DOHH2 (cell line): Measurements from ENCODE around the gene ERFL.

Experiments
- H3F3A ChIP-seq: fragments of 200-600 bp; sonication (generic), shearing (Covaris generic); 2 replicates; pipeline ENCODE4 v1.6.0; 2016; ENCODE audit warnings: antibody characterized with exemption, mild to moderate bottlenecking; ENCODE audit not compliant: control insufficient read depth, insufficient read depth
- H3K27ac ChIP-seq: fragments of 200-600 bp; sonication (generic); 2 replicates; pipeline ENCODE4 v1.5.1; 2014; ENCODE audit warnings: low read depth, mild to moderate bottlenecking, low read length, moderate library complexity
- H3K27me3 ChIP-seq: fragments of 200-600 bp; sonication (generic); 2 replicates; pipeline ENCODE4 v1.6.1; 2014; ENCODE audit warnings: mild to moderate bottlenecking, low read length, mixed read lengths; ENCODE audit not compliant: control insufficient read depth
- H3K36me3 ChIP-seq: fragments of 200-600 bp; sonication (generic); 2 replicates; pipeline ENCODE4 v1.6.1; 2014; ENCODE audit warnings: mild to moderate bottlenecking, low read length, moderate library complexity, mixed read lengths; ENCODE audit not compliant: control insufficient read depth
- H3K4me1 ChIP-seq: fragments of 200-600 bp; sonication (generic); 2 replicates; pipeline ENCODE4 v1.6.1; 2014; ENCODE audit warnings: mild to moderate bottlenecking, low read length, mixed read lengths; ENCODE audit not compliant: control insufficient read depth
- H3K4me2 ChIP-seq: fragments of 200-600 bp; sonication (generic); 2 replicates; pipeline ENCODE4 v1.6.0; 2014; ENCODE audit warnings: mild to moderate bottlenecking, low read length, moderate library complexity
- H3K4me3 ChIP-seq: fragments of 200-600 bp; sonication (generic); 2 replicates; pipeline ENCODE4 v1.5.1; 2014; ENCODE audit warnings: mild to moderate bottlenecking, low read length, mixed read lengths
- H3K79me2 ChIP-seq: fragments of 200-600 bp; sonication (generic); 2 replicates; pipeline ENCODE4 v1.6.1; 2014; ENCODE audit warnings: mild to moderate bottlenecking, low read length, mixed read lengths; ENCODE audit not compliant: control insufficient read depth
- H3K9me2 ChIP-seq: fragments of 200-600 bp; sonication (generic); replicated peaks from 2 replicates; pipeline ENCODE4 v1.6.1; 2014; ENCODE audit warnings: mild to moderate bottlenecking, low read length, mixed read lengths; ENCODE audit not compliant: control insufficient read depth
- H3K9me3 ChIP-seq: fragments of 200-600 bp; sonication (generic); 2 replicates; pipeline ENCODE4 v1.6.1; 2014; ENCODE audit warnings: antibody characterized with exemption, low read length, mixed read lengths; ENCODE audit not compliant: control insufficient read depth, insufficient read depth
- H4K20me1 ChIP-seq: fragments of 200-600 bp; sonication (generic); 2 replicates; pipeline ENCODE4 v1.6.0; 2014; ENCODE audit warnings: low read depth, mild to moderate bottlenecking, antibody characterized with exemption, low read length, moderate library complexity; ENCODE audit not compliant: control insufficient read depth, insufficient read depth
- EZH2phosphoT487 ChIP-seq: fragments of 200-600 bp; sonication (generic); IDR thresholded peaks from 2 replicates; pipeline ENCODE4 v1.6.1; 2017; ENCODE audit warnings: borderline replicate concordance, mild to moderate bottlenecking, antibody characterized with exemption, low read length, moderate library complexity, mixed read lengths
- TF ChIP-seq, protein P1 (sequence below): fragments of 200-600 bp; sonication (generic); IDR thresholded peaks from one replicate; pipeline ENCODE4 v1.5.1; 2014; ENCODE audit warnings: antibody characterized with exemption, mild to moderate bottlenecking, low read depth, low read length; ENCODE audit not compliant: poor library complexity, severe bottlenecking

Gene ERFL

DNA sequence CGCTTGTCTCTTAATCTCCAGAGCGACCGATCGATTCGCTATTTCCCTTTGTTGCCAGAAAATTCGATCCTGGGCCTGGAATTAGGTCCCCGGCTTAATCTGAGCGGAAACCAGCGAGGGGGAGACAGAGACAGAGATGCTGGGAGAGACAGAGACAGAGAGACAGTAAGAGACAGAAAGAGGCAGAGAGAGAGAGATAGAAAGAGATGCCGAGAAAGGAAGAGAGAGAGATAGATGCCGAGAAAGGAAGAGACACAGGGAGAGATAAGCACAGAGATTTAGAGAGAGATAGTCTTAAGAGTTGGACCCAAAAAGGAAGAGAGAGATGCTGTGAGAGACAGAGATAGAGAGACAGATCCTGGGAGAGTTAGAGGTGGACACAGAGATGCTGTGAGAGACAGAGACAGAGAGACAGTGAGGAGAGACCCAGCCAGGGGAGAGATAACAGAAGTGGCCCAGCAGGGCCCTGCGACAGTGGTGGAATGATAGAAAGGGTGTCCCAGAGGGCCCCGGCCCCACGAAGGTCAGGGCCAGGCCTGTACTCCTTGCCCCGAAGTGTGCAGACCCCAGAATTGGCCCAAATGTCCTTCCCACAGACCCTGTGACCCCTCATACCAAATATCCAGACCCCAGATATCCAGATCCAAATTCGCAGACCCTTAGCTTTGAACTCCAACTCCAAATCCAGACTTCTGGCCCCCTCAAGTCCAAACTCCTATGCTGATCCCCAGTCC, 1.3 kb downstream of the ERFL start:
- Histone ChIP-seq H3K4me1 (peaks cover 65% of the 10 kb centered on the region), H3K27ac (peak overlapping the region; percentile 76; the same call in 1 of the 2 replicates), H3K79me2 (peaks cover 38% of the 10 kb centered on the region), H3K36me3 (peaks cover 47% of the 10 kb centered on the region), H3K9me2 (no peaks in the 10 kb centered on the region), H3K4me2 (peak overlapping the region; percentile 89), H3K4me3 (peak overlapping the region; percentile 91), H3F3A (peaks cover 16% of the 10 kb centered on the region), H4K20me1 (no peaks in the 10 kb centered on the region), H3K9me3 (no peaks in the 10 kb centered on the region), H3K27me3 (no peaks in the 10 kb centered on the region)
- TF ChIP-seq EZH2phosphoT487, result no peak
- TF ChIP-seq, protein P1, sequence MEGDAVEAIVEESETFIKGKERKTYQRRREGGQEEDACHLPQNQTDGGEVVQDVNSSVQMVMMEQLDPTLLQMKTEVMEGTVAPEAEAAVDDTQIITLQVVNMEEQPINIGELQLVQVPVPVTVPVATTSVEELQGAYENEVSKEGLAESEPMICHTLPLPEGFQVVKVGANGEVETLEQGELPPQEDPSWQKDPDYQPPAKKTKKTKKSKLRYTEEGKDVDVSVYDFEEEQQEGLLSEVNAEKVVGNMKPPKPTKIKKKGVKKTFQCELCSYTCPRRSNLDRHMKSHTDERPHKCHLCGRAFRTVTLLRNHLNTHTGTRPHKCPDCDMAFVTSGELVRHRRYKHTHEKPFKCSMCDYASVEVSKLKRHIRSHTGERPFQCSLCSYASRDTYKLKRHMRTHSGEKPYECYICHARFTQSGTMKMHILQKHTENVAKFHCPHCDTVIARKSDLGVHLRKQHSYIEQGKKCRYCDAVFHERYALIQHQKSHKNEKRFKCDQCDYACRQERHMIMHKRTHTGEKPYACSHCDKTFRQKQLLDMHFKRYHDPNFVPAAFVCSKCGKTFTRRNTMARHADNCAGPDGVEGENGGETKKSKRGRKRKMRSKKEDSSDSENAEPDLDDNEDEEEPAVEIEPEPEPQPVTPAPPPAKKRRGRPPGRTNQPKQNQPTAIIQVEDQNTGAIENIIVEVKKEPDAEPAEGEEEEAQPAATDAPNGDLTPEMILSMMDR, result no peak

DNA sequence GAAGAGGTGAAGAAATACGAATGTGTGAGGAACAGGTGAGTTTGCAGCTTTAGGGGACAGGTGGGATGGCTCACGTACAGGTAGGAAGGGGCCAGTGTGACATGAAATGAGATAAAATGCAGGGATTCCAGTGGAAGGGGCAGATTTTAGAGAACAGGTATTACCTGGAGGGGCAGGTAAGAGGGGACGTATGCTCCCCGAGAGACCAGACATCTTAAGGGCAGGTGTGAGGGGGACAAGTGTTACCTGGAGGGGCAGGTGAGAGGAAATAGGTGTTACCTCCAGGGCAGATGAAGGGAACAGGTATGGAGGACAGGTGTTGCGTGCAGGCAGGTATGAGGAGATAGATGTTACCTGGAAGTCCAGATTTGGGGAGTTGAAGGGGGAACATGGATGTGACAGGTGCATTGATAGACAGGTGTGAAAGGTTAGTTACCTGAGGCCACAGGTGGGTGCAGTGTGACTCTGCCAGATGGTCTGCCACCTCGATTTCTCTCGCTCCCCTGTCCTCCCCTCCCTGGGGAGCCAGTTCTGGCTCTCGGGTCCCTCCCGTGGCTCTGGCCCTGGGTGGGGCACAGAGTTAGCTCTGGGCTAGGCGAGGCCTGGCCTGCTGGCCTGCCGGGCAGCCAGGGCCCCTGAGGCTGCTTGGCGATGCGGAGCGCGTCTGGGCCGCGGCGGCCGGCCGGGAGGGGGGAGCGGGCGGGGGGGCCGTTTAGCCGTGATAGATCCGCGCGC, 2.1 kb downstream of the ERFL start:
- H3K27me3 ChIP-seq, result no peaks in the 10 kb centered on the region
- peaks cover 38% of the 10 kb centered on the region for H3K79me2 ChIP-seq
- H3K27ac ChIP-seq, result no peak overlapping the region
- H3K4me1 ChIP-seq, result peaks cover 65% of the 10 kb centered on the region
- peaks cover 47% of the 10 kb centered on the region for H3K36me3 ChIP-seq
- no peaks in the 10 kb centered on the region for H3K9me3 ChIP-seq
- peaks cover 12% of the 10 kb centered on the region for H3F3A ChIP-seq
- H3K4me2 ChIP-seq, result no peak overlapping the region
- H3K9me2 ChIP-seq, result no peaks in the 10 kb centered on the region
- H4K20me1 ChIP-seq, result no peaks in the 10 kb centered on the region
- no peak for TF ChIP-seq EZH2phosphoT487
- TF ChIP-seq, protein P1, result no peak
- H3K4me3 ChIP-seq, result no peak overlapping the region

DNA sequence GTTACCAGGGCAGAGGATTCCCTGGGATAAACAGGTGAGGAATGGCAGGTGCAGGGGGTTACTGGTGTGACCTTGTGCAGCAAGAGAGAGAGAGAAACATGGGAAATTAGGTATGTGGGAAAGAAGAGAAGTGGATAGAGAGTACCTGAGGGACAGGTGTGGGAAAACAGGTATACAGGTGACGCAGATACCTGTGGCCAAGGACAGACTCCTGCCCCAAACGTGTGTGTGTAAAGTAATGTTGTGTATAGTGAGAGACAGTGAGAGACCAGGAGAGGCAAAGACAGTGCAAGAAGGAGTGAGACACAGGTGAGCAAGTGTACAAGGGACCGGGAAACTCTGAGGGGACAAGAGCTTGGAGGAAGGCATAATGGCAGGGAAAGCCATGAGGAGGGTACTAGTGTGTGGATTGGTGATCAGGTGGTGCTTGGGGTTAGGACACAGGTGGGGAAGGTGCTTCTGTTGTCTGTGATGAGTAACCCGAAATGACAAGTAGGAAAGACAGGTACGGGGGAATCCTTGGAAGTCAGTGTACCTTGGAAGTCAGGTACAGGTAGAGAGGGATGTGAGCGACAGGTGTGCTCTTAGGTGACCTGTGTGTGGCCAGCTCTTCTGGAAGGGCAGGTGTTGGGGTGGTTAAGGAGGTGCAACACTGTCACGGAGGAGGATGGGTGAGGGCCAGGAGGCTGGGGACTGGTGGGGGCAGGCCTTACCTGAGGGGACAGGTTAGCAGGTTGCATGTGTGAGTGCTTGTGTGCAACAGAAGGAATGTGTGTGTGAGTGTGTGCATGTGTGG, 2.8 kb downstream of the ERFL start:
- peaks cover 39% of the 10 kb centered on the region for H3K36me3 ChIP-seq
- no peaks in the 10 kb centered on the region for H3K9me3 ChIP-seq
- H4K20me1 ChIP-seq, result no peaks in the 10 kb centered on the region
- H3F3A ChIP-seq, result peaks cover 8% of the 10 kb centered on the region
- H3K4me3 ChIP-seq, result no peak overlapping the region
- peaks cover 62% of the 10 kb centered on the region for H3K4me1 ChIP-seq
- TF ChIP-seq, protein P1, result no peak
- TF ChIP-seq EZH2phosphoT487, result no peak
- peaks cover 32% of the 10 kb centered on the region for H3K79me2 ChIP-seq
- H3K27me3 ChIP-seq, result no peaks in the 10 kb centered on the region
- no peak overlapping the region for H3K4me2 ChIP-seq
- no peaks in the 10 kb centered on the region for H3K9me2 ChIP-seq
- H3K27ac ChIP-seq, result no peak overlapping the region
